Stimulated activated CD4-positive, alpha-beta T cell treated with anti-CD3 and anti-CD28 coated beads, Interleukin-15, amount 100 ng/mL, for 48 hours (primary cell): ENCODE measurements around the gene C6.

Experiments used
- DNase-seq, 2 donors: peaks; one replicate each; pipeline ENCODE4 v3.0.0-alpha.2; 2020; ENCODE audit warnings: low read depth in 2 of 2

The C6 gene

DNA sequence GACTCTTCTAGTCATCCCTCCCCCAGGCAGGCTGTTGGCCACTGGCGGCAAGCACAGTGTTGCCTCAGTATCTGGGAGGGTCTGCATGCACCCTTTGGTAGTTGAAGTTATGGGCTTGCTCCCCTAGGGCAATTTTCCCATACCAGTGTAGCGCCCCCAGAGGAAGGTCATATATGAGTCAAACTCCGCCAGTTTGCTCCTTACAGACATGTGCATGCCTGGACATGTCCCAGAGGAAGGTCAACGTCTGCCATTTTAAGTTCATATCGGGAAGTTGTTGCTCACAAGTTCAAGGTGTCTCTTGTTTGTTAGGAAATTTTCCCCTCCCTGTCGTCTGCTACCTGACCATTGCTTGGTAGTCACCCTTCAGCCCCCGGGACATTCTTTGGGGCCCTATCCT lies 90.9 kb downstream of the C6 start:
- DNase-seq: no peak

DNA sequence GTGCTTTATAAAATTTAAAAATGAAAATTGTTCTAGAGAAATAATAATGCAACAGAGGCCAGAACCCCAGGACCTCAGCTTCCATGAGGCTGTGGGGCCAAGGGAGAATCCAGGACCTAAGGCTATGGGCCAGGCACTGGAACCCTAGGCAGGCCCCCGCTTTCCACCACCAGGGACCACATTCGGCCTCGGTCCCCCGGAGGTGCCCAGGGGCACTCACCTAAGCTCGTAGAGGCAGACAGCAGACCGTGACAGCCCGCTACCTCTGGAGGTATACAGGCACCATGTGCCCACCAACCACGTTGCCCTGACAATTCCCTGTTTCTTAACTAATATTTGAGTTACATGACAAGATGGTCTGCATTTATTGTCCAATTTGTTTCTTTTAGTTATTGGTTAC lies 92.7 kb downstream of the C6 start:
- DNase-seq: no peak

DNA sequence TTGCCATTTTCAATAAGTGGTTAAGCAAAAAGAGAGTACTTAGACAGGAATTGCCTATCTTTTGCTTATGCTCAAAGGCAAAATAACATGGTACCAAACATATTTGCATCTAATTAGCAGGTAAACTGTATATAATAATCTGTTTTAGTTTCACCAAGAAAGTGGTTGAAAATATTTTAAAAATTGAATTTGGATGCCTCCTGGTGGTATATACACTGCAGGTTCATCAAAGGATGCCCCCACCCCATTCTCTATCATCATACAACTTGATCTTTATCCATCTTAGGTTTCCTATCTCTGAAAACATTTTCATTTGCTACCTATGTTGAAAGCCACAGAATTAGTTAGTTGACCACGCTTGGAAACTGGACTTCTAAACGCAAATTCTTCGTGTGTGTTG lies 95.2 kb downstream of the C6 start:
- no peak for DNase-seq

DNA sequence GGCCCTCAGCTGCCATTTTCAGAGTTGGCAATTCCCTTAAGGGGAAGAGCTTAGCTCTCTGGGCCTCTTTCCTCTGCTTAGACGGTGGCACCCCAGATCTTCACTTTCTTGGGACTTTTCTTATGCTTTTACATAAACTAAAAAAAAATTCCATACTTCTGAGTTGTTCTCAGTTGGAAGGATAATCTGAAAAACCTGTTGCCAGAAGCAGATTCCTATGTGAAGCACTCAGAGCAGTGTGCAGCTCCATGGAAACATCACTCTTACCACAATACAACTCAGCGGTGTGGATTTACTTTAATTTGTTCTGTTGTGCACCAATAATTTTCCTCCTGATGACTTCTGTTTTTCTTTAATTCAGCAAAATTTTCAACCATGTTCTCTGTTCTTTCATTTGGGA lies 98.1 kb downstream of the C6 start:
- no peak for DNase-seq

DNA sequence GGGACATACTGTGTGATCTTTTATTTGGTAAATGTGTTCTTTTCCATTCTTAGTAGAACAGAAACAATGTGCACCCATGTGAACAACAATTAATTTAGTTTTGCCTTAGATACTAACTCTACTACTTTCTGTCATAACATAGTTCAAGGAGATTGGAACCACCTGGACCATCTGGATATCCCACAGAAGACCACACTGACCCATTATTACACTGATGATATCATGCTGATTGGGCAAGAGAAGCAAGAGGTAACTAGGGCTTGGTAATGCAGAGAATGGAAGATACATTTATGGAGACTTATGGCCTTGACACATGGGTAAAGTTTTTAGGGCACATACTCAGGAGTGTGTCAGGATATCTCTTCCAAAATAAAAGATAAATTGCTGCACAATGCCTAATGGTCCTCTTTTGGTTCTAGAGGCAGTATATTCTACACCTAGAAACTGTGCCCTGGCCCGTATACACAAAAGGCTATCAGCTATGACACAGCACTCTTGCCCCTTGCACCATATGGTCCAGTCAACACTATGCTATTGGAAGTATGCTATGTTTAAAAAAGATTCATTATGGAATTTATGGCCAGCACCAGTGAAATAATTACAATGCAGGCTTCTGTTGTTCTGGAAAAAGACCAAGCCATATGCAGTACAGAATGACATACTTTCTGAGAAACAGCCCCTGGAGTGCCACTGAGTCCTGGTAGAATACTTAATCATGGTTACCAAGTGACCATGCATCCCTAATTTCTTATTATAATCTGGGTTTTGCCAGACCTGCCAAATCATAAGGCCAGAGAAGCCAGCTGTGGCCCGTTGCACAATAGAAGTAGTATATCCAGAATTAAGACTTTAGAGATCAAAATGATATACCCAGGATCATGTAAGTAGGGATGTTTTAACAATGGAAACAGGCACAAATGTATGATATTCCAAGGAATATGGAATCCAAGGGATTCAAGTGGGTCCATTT lies 100.6 kb downstream of the C6 start:
- DNase-seq: no peak

DNA sequence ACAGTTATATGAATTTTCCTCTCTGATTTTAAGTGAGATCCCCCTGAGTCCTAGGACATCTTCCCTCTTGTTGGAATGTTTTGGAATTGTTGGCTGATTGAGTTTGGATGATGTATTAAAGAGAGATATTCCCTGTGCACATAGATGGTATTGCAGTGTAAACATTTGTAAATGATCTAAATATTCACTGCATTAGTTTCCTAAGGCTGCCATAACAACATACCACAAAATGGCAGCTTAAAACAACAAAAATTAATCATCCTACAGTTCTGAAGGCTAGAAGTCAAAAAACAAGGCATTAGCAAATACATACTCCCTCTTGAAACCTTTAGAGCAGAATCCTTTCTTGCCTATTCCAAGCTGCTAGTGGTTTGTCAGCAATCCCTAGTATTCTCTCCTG lies 104.1 kb downstream of the C6 start:
- DNase-seq: no peak

DNA sequence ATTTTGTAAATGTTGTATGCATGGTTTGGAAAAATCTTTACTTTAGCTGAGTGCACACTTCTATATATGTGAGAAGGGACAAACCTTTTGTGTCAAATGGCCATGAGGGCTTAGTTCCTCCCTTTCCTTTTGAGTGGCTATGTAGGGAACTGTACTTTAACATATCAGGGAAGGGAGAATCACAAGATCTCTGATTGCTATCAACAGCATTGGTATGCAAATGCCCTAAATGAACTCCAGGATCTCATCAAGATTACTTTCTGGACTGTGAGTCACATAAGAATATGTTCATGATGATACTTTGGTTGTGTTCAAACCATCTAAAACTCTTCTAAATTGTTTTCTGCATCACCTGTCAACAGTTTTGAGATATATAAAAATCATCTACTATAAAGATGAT lies 111.0 kb downstream of the C6 start:
- no peak for DNase-seq

DNA sequence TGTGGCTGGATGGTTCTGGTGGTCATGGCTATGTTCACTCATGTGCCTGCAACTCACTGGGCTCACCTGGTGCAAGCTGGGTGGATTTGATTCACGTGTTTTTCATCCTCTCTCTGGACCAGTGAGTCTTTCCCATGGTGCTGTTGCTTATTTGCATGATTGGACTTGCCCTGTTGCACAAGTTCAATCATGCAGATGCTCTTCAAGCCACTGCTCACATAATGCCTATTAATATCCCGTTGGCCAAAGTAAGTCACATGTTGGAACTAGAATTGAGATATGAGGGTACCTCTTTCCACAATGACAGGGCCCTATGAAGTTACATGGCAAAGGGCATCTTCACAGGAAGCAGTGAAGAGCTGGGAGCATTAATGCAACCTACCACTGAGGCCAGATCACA lies 115.7 kb downstream of the C6 start:
- no peak for DNase-seq

DNA sequence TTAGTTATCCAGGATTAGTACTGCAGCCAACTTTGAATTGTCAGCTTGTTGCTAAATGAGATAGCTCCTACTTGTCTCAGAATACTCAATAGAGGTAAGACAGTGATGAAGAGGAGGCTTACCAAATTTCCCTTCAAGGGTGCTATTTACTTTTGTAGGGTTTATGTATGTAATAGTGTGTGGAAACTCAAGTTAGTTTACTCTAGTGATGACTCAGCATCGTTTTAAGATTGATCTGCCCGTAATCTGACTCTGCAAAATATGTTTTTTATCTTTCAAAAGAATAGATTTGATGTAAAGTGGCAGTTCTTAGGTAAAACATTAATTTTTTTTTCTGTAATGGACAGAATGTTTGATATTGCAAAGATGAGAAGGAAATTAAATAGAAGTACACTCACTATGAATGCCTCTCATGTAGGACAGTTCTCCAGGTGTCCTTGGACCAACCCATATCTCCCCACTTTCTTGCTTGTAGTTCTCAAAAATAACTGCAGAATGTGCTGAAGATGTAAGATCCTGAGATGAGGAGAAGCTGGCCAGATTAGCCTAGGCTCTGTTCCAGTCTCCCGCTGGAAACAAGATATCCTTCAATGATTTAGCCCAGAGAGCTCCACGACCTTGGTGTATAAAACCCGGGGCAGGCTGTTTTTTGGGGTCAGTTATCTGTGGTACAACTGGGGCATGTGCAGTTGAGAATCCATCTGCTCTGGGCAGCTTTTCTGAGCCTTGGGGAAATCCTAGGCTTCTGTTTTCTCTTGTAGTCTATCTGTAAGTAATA lies 117.8 kb downstream of the C6 start:
- DNase-seq: no peak

DNA sequence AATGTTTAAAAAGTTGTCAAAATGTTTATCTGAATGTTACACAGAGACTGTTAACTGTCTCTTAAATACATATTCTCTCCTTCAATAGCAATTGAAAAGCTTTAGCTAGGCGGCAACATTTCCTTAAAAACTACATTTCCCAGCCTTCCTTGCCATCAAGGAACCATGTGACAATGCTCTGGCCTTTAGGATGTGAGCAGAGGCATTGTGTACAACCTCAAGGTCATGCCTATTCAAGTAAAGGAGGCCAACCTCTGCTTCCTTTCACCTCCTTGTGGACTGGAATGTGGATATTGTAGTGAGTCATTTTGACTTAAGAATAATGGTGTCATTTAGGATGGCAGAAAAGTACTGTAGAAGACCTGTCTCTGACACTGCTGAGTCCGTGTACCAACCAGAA lies 118.5 kb downstream of the C6 start:
- DNase-seq: no peak

DNA sequence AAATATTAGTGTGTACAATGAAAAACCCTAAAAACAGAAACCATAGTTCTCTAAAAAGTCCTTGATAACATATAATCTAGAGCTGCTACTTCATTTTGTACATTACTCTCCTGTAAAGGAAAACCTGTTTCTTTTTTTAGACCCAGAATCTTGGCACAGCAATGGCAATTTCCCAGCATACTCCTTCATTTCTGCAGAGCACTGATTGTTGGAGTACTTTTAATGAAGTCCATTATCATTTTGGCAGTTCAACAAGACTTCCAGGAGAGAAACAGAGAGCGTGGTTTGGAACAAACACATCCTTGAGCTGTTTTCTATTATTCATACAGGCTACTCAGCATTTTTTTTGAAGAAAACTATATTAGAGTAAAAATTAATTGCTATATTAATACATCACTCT lies 119.5 kb downstream of the C6 start:
- no peak for DNase-seq
